ENCODE measurements around the gene COL5A3.

The COL5A3 gene

DNA sequence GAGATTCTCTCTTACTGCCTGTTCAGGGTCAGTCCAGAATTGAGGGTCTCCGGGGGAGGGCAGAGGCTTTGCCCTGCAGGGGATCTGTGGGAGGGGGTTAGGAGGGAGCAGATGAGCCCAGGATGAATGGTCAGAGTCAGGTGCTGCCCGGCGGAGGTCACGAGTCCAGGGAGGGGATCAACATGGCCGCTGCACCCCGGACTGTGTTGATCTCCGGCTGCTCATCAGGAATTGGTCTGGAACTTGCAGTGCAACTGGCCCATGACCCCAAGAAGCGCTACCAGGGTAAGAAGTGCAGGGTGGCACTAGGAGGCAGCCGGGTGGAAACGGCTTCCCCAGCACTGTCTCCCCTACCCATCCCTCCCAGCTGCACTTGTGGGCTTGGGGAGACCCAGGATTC, 3.0 kb upstream of the COL5A3 start, which contains the start of gene RDH8:
RDH8 (plus strand) TSS at position 168 of the 400 bp plus-strand sequence; CDS start at position 183, 15 bp downstream.
- H3K4me3 ChIP-seq (replicated peaks; ENCODE audit: low read depth, low read length): no peak within 1 kb of the TSS
- DNase-seq (ENCODE audit: low read depth): no peak
- TF ChIP-seq, protein P1, sequence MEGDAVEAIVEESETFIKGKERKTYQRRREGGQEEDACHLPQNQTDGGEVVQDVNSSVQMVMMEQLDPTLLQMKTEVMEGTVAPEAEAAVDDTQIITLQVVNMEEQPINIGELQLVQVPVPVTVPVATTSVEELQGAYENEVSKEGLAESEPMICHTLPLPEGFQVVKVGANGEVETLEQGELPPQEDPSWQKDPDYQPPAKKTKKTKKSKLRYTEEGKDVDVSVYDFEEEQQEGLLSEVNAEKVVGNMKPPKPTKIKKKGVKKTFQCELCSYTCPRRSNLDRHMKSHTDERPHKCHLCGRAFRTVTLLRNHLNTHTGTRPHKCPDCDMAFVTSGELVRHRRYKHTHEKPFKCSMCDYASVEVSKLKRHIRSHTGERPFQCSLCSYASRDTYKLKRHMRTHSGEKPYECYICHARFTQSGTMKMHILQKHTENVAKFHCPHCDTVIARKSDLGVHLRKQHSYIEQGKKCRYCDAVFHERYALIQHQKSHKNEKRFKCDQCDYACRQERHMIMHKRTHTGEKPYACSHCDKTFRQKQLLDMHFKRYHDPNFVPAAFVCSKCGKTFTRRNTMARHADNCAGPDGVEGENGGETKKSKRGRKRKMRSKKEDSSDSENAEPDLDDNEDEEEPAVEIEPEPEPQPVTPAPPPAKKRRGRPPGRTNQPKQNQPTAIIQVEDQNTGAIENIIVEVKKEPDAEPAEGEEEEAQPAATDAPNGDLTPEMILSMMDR (IDR thresholded peaks at IDR 0.05; ENCODE audit: low read length, missing control alignments): no peak

DNA sequence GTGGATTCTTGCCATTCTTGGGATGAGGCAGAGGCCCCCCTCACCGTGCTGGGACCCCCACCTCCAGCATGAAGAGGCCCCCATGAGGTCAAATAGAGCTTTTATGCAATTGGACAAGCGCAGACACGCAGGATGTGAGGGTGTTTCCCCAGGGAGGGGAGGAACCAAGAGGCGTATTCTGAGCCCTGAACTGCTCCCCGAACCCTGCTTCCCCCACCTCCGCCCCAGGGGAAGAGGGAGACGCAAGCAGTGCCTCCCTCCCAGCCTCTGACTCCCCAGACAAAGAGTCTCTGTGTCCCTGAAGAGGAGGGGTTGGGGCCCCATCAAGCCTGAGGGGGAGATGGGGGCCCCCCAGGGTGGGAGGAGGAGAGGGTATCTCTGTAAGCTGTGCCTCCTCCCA, 1.7 kb upstream of the COL5A3 start:
- no peak for DNase-seq (ENCODE audit: low read depth)
- TF ChIP-seq, protein P1 (IDR thresholded peaks at IDR 0.05; ENCODE audit: low read length, missing control alignments): no peak
- H3K4me3 ChIP-seq (replicated peaks; ENCODE audit: low read depth, low read length): no peak overlapping the region

DNA sequence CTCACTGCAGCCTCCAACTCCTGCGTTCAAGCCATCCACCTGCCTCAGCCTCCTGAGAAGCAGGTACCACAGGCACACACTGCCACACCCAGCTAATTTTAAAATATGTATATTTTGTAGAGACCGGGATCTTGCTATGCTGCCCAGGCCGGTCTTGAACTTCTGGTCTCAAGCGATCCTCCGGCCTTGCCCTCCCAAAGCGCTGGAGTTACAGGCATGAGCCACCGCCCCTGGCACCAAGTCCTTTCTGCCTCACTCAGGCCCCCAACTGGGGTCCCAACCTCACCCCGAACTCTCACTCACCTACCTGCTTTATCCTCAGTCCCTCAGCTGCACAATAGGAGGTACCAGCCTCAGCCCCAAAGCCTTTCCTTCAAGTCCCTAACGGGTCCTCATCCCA, 635 bp upstream of the COL5A3 start:
- no peak overlapping the region for H3K4me3 ChIP-seq (replicated peaks; ENCODE audit: low read depth, low read length)
- TF ChIP-seq, protein P1 (IDR thresholded peaks at IDR 0.05; ENCODE audit: low read length, missing control alignments): no peak
- DNase-seq (ENCODE audit: low read depth): no peak

DNA sequence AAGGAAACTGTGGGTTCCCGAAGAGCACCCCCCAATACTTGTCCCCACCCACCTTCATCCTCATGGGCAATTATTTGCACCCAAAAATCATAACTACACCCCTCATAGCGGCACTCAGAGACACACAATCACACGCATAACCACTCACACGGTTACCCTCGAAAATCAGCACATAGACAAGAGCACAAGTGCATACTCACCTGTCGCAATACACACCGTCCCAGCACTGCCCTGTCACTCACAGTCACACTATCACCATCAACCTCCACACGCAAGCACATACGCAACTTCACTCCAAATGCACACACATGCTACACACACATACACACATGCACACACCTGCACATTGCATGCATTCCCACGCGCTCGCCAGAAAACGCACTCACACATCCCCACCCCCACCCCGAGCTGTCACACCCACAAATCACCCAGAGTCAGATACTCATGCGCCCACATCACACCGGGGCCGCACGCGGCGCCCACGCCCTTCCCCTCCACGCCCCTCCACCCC, 535 bp downstream of the COL5A3 start:
- TF ChIP-seq, protein P1 (IDR thresholded peaks at IDR 0.05; ENCODE audit: low read length, missing control alignments): no peak
- peak overlapping the region; percentile 43 for H3K4me3 ChIP-seq (replicated peaks; ENCODE audit: low read depth, low read length)
- DNase-seq (ENCODE audit: low read depth): peak; percentile 14

DNA sequence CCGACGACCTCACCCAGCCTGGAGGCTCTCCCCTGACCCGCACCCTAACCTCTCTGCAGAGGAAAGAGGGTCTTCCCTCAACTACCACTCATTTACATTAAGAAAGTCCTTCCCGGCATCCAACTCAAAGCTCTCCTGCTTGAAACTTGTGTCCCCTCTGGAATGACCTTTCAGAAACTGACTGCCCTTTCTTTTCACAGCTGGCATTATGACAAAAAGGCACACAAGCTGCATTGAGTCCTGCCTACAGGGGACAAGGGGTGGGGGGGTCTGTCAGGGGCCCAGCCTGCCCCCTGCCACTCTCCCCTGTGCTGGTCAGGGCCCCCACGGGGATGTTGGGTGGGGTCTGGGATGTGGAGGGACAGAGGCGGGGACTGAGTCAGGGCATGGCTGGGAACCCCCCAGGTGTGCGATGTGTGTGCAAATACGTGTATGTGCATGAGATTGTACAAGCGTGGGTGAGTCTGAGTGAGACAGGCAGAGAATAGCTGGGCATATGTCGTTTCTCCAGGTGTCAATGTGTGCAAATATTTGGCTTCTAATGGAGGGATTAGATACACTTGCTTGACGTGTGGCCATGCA, 2.0 kb downstream of the COL5A3 start:
- no peak overlapping the region for H3K4me3 ChIP-seq (replicated peaks; ENCODE audit: low read depth, low read length)
- DNase-seq (ENCODE audit: low read depth): no peak
- TF ChIP-seq, protein P1 (IDR thresholded peaks at IDR 0.05; ENCODE audit: low read length, missing control alignments): no peak

DNA sequence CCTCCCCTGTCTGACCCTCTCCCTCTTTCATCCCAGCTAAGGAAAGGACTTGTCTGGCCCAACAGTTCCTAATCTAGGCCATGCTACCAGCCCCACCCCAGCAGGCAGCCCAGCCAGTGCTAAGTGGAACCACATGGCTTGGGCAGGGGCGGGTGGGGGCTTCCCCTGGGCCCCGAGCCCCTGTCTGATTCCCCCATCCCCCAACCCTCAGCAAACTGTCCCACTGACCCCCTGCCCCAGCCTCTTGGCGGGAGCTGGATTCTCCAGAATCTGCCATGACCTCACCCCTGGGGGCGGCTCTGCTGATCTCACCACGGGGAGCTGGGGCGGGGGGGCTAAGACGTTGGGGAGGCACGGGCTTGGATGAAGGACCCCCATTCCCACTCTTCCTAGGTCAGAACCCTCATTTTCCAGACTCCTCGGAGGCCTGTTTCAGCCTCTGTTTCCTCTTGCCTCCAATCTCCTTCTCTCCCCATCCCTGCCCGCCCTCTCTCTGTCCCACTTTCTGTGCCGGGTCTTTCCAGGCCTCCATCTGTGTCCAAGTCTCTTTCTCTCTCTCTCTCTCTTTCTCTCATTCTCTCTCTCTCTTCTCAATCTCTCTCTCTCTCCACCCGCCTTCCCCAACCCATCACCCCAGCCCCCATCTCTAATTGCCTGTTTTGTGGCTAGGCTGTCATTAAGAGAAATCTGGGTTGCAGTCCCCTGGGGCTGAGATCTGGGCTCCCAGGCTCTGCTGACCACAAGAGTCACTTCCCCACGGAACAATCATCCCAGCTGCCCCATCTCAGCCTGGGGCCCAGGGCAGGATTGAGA, 2.7 kb downstream of the COL5A3 start:
- H3K4me3 ChIP-seq (replicated peaks; ENCODE audit: low read depth, low read length): no peak overlapping the region
- TF ChIP-seq, protein P1 (IDR thresholded peaks at IDR 0.05; ENCODE audit: low read length, missing control alignments): no peak
- peak; percentile 57 for DNase-seq (ENCODE audit: low read depth)

Measured in fibroblast of pulmonary artery (primary cell).